ENCODE data around the gene SLC25A36.
A peak's percentile ranks its signal among the peaks of the same experiment; 100 is the strongest.

Gene SLC25A36

GRCh38 chr3:140916603-140917002 lies 25.0 kb upstream of the SLC25A36 start:
- DNase-seq (ENCODE audit: low spot score), result no peak
- no peak for TF ChIP-seq CTCF (IDR thresholded peaks at IDR 0.05; ENCODE audit: extremely low read depth, missing control alignments)

- TF ChIP-seq CTCF (IDR thresholded peaks at IDR 0.05; ENCODE audit: extremely low read depth, missing control alignments), result no peak
- DNase-seq (ENCODE audit: low spot score), result no peak
Measured at GRCh38 chr3:140917772-140918171, 23.9 kb upstream of the SLC25A36 start.

DNA sequence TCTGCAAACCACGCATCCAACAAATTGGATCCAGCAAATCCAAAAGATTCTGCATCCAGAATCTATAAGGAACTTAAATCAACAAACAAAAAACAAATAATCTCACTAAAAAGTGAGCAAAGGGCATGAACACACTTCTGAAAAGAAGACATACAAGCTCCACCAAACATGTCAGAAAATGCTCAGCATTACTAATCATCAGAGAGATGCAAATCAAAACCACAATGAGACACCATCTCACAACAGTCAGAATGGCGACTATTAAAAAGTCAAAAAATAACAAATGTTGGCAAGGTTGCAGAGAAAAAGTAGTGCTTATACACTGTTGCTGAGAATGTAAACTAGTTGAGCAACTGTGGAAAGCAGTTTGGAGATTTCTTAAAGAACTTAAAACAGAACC lies 21.6 kb upstream of the SLC25A36 start:
- DNase-seq (ENCODE audit: low spot score), result no peak

GRCh38 chr3:140922634-140923033 lies 19.0 kb upstream of the SLC25A36 start:
- DNase-seq (ENCODE audit: low spot score), result peak; percentile 32
- peak; percentile 31 for TF ChIP-seq CTCF (IDR thresholded peaks at IDR 0.05; ENCODE audit: extremely low read depth, missing control alignments)

More for the DNA sequence above, 21.6 kb upstream of the SLC25A36 start:
- no peak for TF ChIP-seq CTCF (IDR thresholded peaks at IDR 0.05; ENCODE audit: extremely low read depth, missing control alignments)

DNA sequence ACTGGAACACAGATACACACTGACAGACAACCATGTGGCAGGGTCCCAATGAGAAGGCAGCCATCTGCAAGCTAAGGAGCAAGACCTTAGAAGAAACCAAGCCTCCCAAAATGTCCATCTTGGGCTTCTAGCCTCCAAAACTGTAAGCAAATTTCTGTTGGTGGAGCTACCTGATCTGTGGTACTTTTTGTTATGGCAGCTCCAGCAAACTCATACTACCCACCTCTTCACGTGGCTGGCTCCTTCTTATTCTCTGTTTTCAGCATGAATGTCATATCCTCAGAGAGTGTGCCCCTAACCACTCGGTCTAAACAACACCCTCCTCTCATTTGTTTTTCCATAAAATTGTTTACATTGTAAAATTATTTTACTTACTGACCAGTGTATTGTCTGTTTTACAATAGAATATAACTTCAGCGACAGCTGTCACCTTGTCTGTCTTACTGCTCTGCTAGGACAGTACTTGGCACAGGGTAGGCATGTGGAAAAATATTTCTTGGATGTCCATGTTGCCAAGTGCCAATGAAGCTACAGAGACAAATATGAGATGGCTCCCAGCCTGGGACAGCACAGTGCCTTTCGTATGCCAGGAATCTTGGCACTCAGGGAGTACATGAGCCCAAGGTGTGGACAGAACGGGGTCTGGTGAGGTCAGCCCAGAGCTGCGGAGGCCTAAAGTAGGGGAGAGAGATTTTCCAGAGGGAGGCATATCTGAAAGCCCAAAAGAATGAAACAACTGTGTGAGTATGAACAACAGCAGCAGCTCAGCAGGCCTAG lies 17.4 kb upstream of the SLC25A36 start:
- DNase-seq (ENCODE audit: low spot score), result no peak
- TF ChIP-seq CTCF (IDR thresholded peaks at IDR 0.05; ENCODE audit: extremely low read depth, missing control alignments), result no peak

- no peak for DNase-seq (ENCODE audit: low spot score)
- TF ChIP-seq CTCF (IDR thresholded peaks at IDR 0.05; ENCODE audit: extremely low read depth, missing control alignments), result no peak
Measured at GRCh38 chr3:140927279-140928069, 14.2 kb upstream of the SLC25A36 start.

DNA sequence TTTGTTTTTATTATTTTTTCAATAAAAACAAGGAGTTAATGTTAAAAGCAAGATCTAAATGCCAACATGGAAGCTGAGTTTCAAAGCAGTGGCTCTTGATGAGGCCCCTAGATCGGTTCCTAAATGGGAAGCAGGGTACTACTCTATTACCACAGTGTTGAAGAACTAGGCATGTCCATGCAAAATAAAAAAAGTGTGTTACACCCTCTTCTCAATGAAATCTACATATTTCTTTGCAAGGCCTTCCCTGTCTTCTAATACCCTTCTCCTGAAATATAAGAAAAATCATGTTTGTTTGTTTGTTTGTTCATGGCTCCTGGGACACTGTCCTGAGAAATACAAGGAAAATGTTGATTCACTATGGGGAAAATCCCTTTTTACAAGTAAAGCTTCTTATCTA lies 12.2 kb upstream of the SLC25A36 start:
- TF ChIP-seq CTCF (IDR thresholded peaks at IDR 0.05; ENCODE audit: extremely low read depth, missing control alignments), result no peak
- DNase-seq (ENCODE audit: low spot score), result no peak

All from GM20000 (cell line).